H9 (cell line): ENCODE measurements around the gene F11R. TPM values are rescaled to one million over a fixed set of nuclear protein-coding genes. Genes with fewer than 3 reads are reported as not detected.

Experiments
- DNase-seq: peaks from one replicate; pipeline ENCODE4 v3.0.0-alpha.2; 2017
- H2AFZ ChIP-seq: one replicate; pipeline ENCODE4 v1.6.1; 2013; ENCODE audit warnings: mild to moderate bottlenecking, low read length, control low read depth, moderate library complexity
- H2AK5ac ChIP-seq: 2 replicates; pipeline ENCODE4 v1.6.1; 2013; ENCODE audit warnings: low read length, control low read depth, mixed read lengths; ENCODE audit not compliant: insufficient read length
- H2BK120ac ChIP-seq: one replicate; pipeline ENCODE4 v1.6.1; 2013; ENCODE audit warnings: low read depth, mild to moderate bottlenecking, low read length, control low read depth, inconsistent platforms; ENCODE audit not compliant: poor library complexity, severe bottlenecking
- H2BK12ac ChIP-seq: 2 replicates; pipeline ENCODE4 v1.6.1; 2013; ENCODE audit warnings: low read length, control low read depth, mixed read lengths, low read depth; ENCODE audit not compliant: insufficient read length
- H2BK15ac ChIP-seq: 2 replicates; pipeline ENCODE4 v1.6.1; 2013; ENCODE audit warnings: low read depth, low read length, control low read depth
- H2BK20ac ChIP-seq: one replicate; pipeline ENCODE4 v1.6.1; 2013; ENCODE audit warnings: low read depth, mild to moderate bottlenecking, low read length, control low read depth, inconsistent platforms; ENCODE audit not compliant: poor library complexity, severe bottlenecking
- H2BK5ac ChIP-seq: 2 replicates; pipeline ENCODE4 v1.6.1; 2013; ENCODE audit warnings: low read length, control low read depth, mixed read lengths; ENCODE audit not compliant: insufficient read length
- H3K14ac ChIP-seq: 2 replicates; pipeline ENCODE4 v1.6.1; 2013; ENCODE audit warnings: low read length, control low read depth; ENCODE audit not compliant: insufficient read depth
- H3K18ac ChIP-seq: 2 replicates; pipeline ENCODE4 v1.6.1; 2013; ENCODE audit warnings: low read depth, mild to moderate bottlenecking, mixed read lengths, low read length, control low read depth; ENCODE audit not compliant: insufficient read length
- H3K23ac ChIP-seq: 2 replicates; pipeline ENCODE4 v1.6.1; 2013; ENCODE audit warnings: low read length, control low read depth, mixed read lengths, low read depth; ENCODE audit not compliant: insufficient read length
- H3K23me2 ChIP-seq: 2 replicates; pipeline ENCODE4 v1.6.1; 2013; ENCODE audit warnings: low read depth, mild to moderate bottlenecking, mixed read lengths, low read length, control low read depth; ENCODE audit not compliant: insufficient read length, poor library complexity, severe bottlenecking
- H3K27ac ChIP-seq: 2 replicates; pipeline ENCODE4 v1.5.1; 2013; ENCODE audit warnings: low read length, control low read depth, mixed read lengths, low read depth; ENCODE audit not compliant: insufficient read length
- H3K27me3 ChIP-seq: 2 replicates; pipeline ENCODE4 v1.6.1; 2013; ENCODE audit warnings: low read length, control low read depth, inconsistent platforms; ENCODE audit not compliant: insufficient read depth
- H3K4ac ChIP-seq: 2 replicates; pipeline ENCODE4 v1.6.1; 2013; ENCODE audit warnings: low read depth, mild to moderate bottlenecking, control low read depth, inconsistent platforms, low read length, moderate library complexity
- H3K4me1 ChIP-seq: 2 replicates; pipeline ENCODE4 v1.6.1; 2013; ENCODE audit warnings: low read length, control low read depth, inconsistent platforms; ENCODE audit not compliant: insufficient read depth
- H3K4me2 ChIP-seq: 2 replicates; pipeline ENCODE4 v1.6.1; 2013; ENCODE audit warnings: low read length, control low read depth, mixed read lengths; ENCODE audit not compliant: insufficient read length, insufficient read depth
- H3K56ac ChIP-seq: 2 replicates; pipeline ENCODE4 v1.6.1; 2013; ENCODE audit warnings: low read depth, mild to moderate bottlenecking, mixed read lengths, low read length, control low read depth; ENCODE audit not compliant: insufficient read length
- H3K79me1 ChIP-seq: 2 replicates; pipeline ENCODE4 v1.6.1; 2013; ENCODE audit warnings: low read depth, mild to moderate bottlenecking, moderate library complexity, low read length, control low read depth, inconsistent platforms; ENCODE audit not compliant: insufficient read depth, poor library complexity, severe bottlenecking
- H3K79me2 ChIP-seq: 2 replicates; pipeline ENCODE4 v1.6.1; 2013; ENCODE audit warnings: low read length, control low read depth, inconsistent platforms; ENCODE audit not compliant: insufficient read depth
- H3K9ac ChIP-seq: 2 replicates; pipeline ENCODE4 v1.6.1; 2013; ENCODE audit warnings: low read length, control low read depth, mixed read lengths; ENCODE audit not compliant: insufficient read length; ENCODE audit errors: extremely low read depth
- H3K9me3 ChIP-seq: one replicate; pipeline ENCODE4 v1.6.1; 2013; ENCODE audit warnings: low read depth, low read length, inconsistent platforms; ENCODE audit not compliant: control insufficient read depth
- H3T11ph ChIP-seq: one replicate; pipeline ENCODE4 v1.6.1; 2013; ENCODE audit warnings: mild to moderate bottlenecking, low read length, control low read depth, inconsistent platforms
- H4K20me1 ChIP-seq: one replicate; pipeline ENCODE4 v1.6.1; 2013; ENCODE audit not compliant: control insufficient read depth, insufficient read length, insufficient read depth
- H4K5ac ChIP-seq: 2 replicates; pipeline ENCODE4 v1.6.1; 2013; ENCODE audit warnings: low read depth, mild to moderate bottlenecking, mixed read lengths, low read length, control low read depth; ENCODE audit not compliant: insufficient read length
- H4K8ac ChIP-seq: replicated peaks from 2 replicates; pipeline ENCODE4 v1.6.1; 2013; ENCODE audit warnings: low read length, control low read depth, mixed read lengths, low read depth; ENCODE audit not compliant: insufficient read length
- H4K91ac ChIP-seq: 2 replicates; pipeline ENCODE4 v1.6.1; 2013; ENCODE audit warnings: low read depth, mild to moderate bottlenecking, moderate library complexity, mixed read lengths, low read length, control low read depth; ENCODE audit not compliant: insufficient read length
- H3K27ac Mint-ChIP-seq, 3 experiments: 2 replicates in 2 of 3; 3 replicates in 1 of 3; pipeline ENCODE4 v1.8.0; 2020 to 2021; ENCODE audit warnings: mixed read lengths in 3 of 3, mild to moderate bottlenecking in 1 of 3, moderate library complexity in 1 of 3
- H3K27me3 Mint-ChIP-seq: 2 replicates; pipeline ENCODE4 v1.8.0; 2021; ENCODE audit warnings: low read depth, mild to moderate bottlenecking, moderate library complexity, mixed read lengths
- H3K36me3 Mint-ChIP-seq, 3 experiments: 2 replicates in 2 of 3; 3 replicates in 1 of 3; pipeline ENCODE4 v1.8.0; 2020 to 2021; ENCODE audit warnings: low read depth in 3 of 3, mixed read lengths in 3 of 3; ENCODE audit not compliant: insufficient read depth in 1 of 3
- H3K4me1 Mint-ChIP-seq, 2 experiments: 2 replicates each; pipeline ENCODE4 v1.8.0; 2020; ENCODE audit warnings: mixed read lengths in 2 of 2
- H3K4me3 Mint-ChIP-seq, 2 experiments: 2 replicates in 1 of 2; 3 replicates in 1 of 2; pipeline ENCODE4 v1.8.0; 2020 to 2021; ENCODE audit warnings: mild to moderate bottlenecking in 2 of 2, mixed read lengths in 2 of 2, moderate library complexity in 1 of 2
- H3K9me3 Mint-ChIP-seq, 2 experiments: 2 replicates in 1 of 2; 3 replicates in 1 of 2; pipeline ENCODE4 v1.8.0; 2020; ENCODE audit warnings: mild to moderate bottlenecking in 2 of 2, mixed read lengths in 2 of 2, moderate library complexity in 1 of 2
- WGBS: extraction: QIAGEN DNeasy Blood & Tissue Kit; methylation state at CpG from one replicate; pipeline ENCODE4 v1.1.7; 2013; ENCODE audit warnings: missing lambda C conversion rate, low lambda C conversion rate, mixed read lengths; ENCODE audit not compliant: insufficient read length; ENCODE audit errors: extremely low coverage; 5-methylcytosine and 5-hydroxymethylcytosine counted together
- total RNA-seq: library from RNA; stranded (reverse); gene quantifications from 2 replicates; pipeline ENCODE4 v1.2.1, GENCODE V29; 2021
- TF ChIP-seq, protein P1 (sequence below): fragments of 200-600 bp; sonication (generic); conservative IDR thresholded peaks from 3 replicates; pipeline ENCODE4 v1.8.0; 2021; ENCODE audit warnings: antibody characterized with exemption, mild to moderate bottlenecking

The F11R gene
- total RNA-seq, 1 experiment from 2014 or later, result 174 TPM

- H2BK15ac ChIP-seq, result no peak overlapping the region
- H3K27ac Mint-ChIP-seq, result no peak overlapping the region
- no peak for DNase-seq
- H3K27me3 ChIP-seq, result no peaks in the 10 kb centered on the region; the same call in none of the 2 replicates
- H2BK20ac ChIP-seq, result no peak overlapping the region
- no peaks in the 10 kb centered on the region for H4K20me1 ChIP-seq
- TF ChIP-seq, protein P1, sequence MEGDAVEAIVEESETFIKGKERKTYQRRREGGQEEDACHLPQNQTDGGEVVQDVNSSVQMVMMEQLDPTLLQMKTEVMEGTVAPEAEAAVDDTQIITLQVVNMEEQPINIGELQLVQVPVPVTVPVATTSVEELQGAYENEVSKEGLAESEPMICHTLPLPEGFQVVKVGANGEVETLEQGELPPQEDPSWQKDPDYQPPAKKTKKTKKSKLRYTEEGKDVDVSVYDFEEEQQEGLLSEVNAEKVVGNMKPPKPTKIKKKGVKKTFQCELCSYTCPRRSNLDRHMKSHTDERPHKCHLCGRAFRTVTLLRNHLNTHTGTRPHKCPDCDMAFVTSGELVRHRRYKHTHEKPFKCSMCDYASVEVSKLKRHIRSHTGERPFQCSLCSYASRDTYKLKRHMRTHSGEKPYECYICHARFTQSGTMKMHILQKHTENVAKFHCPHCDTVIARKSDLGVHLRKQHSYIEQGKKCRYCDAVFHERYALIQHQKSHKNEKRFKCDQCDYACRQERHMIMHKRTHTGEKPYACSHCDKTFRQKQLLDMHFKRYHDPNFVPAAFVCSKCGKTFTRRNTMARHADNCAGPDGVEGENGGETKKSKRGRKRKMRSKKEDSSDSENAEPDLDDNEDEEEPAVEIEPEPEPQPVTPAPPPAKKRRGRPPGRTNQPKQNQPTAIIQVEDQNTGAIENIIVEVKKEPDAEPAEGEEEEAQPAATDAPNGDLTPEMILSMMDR, result no peak
- no peaks in the 10 kb centered on the region for H3K4me1 ChIP-seq
- no peak overlapping the region for H3T11ph ChIP-seq
- no peak overlapping the region for H3K27ac ChIP-seq
- no peak overlapping the region for H3K56ac ChIP-seq
- H4K91ac ChIP-seq, result no peak overlapping the region
- H4K5ac ChIP-seq, result no peak overlapping the region
- no peak overlapping the region for H3K4ac ChIP-seq
- H3K79me1 ChIP-seq, result no peaks in the 10 kb centered on the region
- peaks cover 29% of the 10 kb centered on the region for H3K27me3 Mint-ChIP-seq
- no peak overlapping the region for H3K4me3 Mint-ChIP-seq
- H2BK12ac ChIP-seq, result no peak overlapping the region
- no peaks in the 10 kb centered on the region for H3K9me3 ChIP-seq
- H3K23me2 ChIP-seq, result no peaks in the 10 kb centered on the region
- no peak overlapping the region for H3K23ac ChIP-seq
- H3K9me3 Mint-ChIP-seq, result peaks cover 4 to 5% of the 10 kb centered on the region in 2 experiments; a peak in 3 of 5 replicates
- H2BK5ac ChIP-seq, result no peak overlapping the region
- no peaks in the 10 kb centered on the region for H3K4me1 Mint-ChIP-seq
- H3K14ac ChIP-seq, result no peak overlapping the region
- no CpG with 5 or more reads among the region's 3 CpGs for WGBS
- H2BK120ac ChIP-seq, result no peak overlapping the region
- no peak overlapping the region for H3K18ac ChIP-seq
- H3K79me2 ChIP-seq, result no peaks in the 10 kb centered on the region
- H3K4me2 ChIP-seq, result no peak overlapping the region
- H3K36me3 Mint-ChIP-seq, result peaks cover 0 to 6% (median under 1%) of the 10 kb centered on the region in 3 experiments; a peak in 5 of 7 replicates
- no peak overlapping the region for H2AFZ ChIP-seq
- no peak overlapping the region for H3K9ac ChIP-seq
- H2AK5ac ChIP-seq, result no peak overlapping the region
- no peak overlapping the region for H4K8ac ChIP-seq
Measured at GRCh38 chr1:161052899-161053298, 31.9 kb upstream of the F11R start.
